ENCODE measurements around the gene KLHL21. TPM values are rescaled to one million over a fixed set of nuclear protein-coding genes. Genes with fewer than 3 reads are reported as not detected.

KLHL21 gene
- total and polyA plus RNA-seq, 8 donors = 10.8 to 31.3 (median 16.8) TPM

DNA sequence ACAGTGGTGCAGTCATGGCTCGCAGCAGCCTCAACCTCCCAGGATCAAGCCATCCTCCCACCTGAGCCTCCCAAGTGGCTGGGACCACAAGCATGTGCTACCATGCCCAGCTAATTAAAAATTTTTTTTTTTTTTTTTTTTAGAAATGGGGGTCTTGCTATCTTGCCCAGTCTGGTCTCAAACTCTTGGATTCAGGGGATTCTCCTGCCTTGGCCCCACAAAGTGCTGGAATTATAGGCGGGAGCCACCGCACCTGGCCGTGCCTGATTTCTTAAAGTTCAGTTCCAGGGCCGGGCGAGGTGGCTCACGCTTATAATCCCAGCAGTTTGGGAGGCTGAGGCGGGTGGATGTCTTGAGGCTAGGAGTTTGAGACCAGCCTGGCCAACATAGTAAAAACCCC lies 28.4 kb upstream of the KLHL21 start:
- Histone ChIP-seq H3K27me3 (no peaks in the 10 kb centered on the region), H3K4me3 (no peak overlapping the region), H3K27ac (no peak overlapping the region), H3K4me1 (peaks cover 0 to 9% (median 5%) of the 10 kb centered on the region in 3 donors), H3K36me3 (peaks cover 0 to 24% (median 11%) of the 10 kb centered on the region in 3 donors), H3K9me3 (no peaks in the 10 kb centered on the region)
- FAIRE-seq (no peak), DNase-seq (no peak), ATAC-seq (no peak)
- 94 to 98% methylated on average over 8 of the region's 8 CpGs for WGBS, 2 donors
- TF ChIP-seq CTCF (IDR thresholded peaks at IDR 0.05) = no peak
- intact Hi-C loops (cut with DNase I) = no loop called here

DNA sequence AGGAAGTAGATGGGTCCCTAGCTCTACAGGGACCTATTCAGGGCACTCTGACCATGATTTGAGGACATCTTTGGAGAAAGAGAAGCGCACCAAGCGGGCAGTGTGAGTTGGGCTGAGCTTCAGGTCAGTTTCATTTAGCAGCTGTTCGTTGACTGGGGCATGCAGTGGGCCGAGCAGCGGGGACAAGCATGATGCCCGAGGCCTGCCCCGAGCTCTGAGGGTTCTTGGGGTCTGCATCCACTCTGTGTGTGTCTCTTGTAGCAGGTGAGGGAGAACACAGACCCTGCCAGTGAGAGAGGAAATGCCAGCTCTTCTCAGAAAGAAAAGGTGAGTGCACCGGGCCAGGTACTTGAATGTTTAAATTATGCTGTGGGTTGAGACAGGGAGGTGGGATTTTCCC lies 27.4 kb upstream of the KLHL21 start:
- no peak for TF ChIP-seq CTCF (IDR thresholded peaks at IDR 0.05)
- H3K27ac ChIP-seq = no peak overlapping the region
- intact Hi-C loops (cut with DNase I) = no loop called here
- peaks cover 0 to 21% (median 11%) of the 10 kb centered on the region in 3 donors for H3K36me3 ChIP-seq
- 86 to 93% methylated on average over 8 of the region's 8 CpGs for WGBS, 2 donors
- H3K4me1 ChIP-seq = peaks cover 0 to 7% (median 6%) of the 10 kb centered on the region in 3 donors
- no peaks in the 10 kb centered on the region for H3K27me3 ChIP-seq
- DNase-seq (no peak), ATAC-seq (no peak), FAIRE-seq (no peak)
- no peaks in the 10 kb centered on the region for H3K9me3 ChIP-seq
- H3K4me3 ChIP-seq = no peak overlapping the region

- DNase-seq (no peak), ATAC-seq (no peak), FAIRE-seq (no peak)
- Histone ChIP-seq H3K27me3 (no peaks in the 10 kb centered on the region), H3K27ac (no peak overlapping the region), H3K36me3 (peaks cover 0 to 21% (median 11%) of the 10 kb centered on the region in 3 donors), H3K4me3 (no peak overlapping the region), H3K4me1 (peaks cover 0 to 7% (median 6%) of the 10 kb centered on the region in 3 donors), H3K9me3 (no peaks in the 10 kb centered on the region)
- TF ChIP-seq CTCF (IDR thresholded peaks at IDR 0.05) = no peak
- intact Hi-C loops (cut with DNase I) = no loop called here
- 88 to 97% methylated on average over 6 to 12 of the region's 12 CpGs for WGBS, 2 donors
These were observed 26.4 kb upstream of the KLHL21 start for GRCh38 chr1:6628971-6629479.

- intact Hi-C loops (cut with DNase I) = no loop called here
- no peaks in the 10 kb centered on the region for H3K9me3 ChIP-seq
- H3K27ac ChIP-seq = no peak overlapping the region
- DNase-seq = no peak
- no peak for TF ChIP-seq CTCF (IDR thresholded peaks at IDR 0.05)
- H3K4me3 ChIP-seq = no peak overlapping the region
- WGBS, 2 donors = 93 to 94% methylated on average over 21 of the region's 21 CpGs
- peaks cover 0 to 7% (median 6%) of the 10 kb centered on the region in 3 donors for H3K4me1 ChIP-seq
- FAIRE-seq = no peak
- ATAC-seq = no peak
- no peaks in the 10 kb centered on the region for H3K27me3 ChIP-seq
- H3K36me3 ChIP-seq = peaks cover 0 to 14% (median 8%) of the 10 kb centered on the region in 3 donors
These were observed 25.3 kb upstream of the KLHL21 start for GRCh38 chr1:6627841-6628545.

GRCh38 chr1:6627031-6627430 lies 24.4 kb upstream of the KLHL21 start:
- WGBS, 2 donors = 94 to 95% methylated on average over 9 of the region's 9 CpGs
- ATAC-seq (no peak), FAIRE-seq (no peak), DNase-seq (no peak)
- intact Hi-C loops (cut with DNase I) = no loop called here
- Histone ChIP-seq H3K9me3 (no peaks in the 10 kb centered on the region), H3K4me3 (no peak overlapping the region), H3K4me1 (peaks cover 0 to 7% (median 6%) of the 10 kb centered on the region in 3 donors), H3K27ac (no peak overlapping the region), H3K27me3 (no peaks in the 10 kb centered on the region), H3K36me3 (peaks cover 0 to 11% (median 0%) of the 10 kb centered on the region in 3 donors)
- TF ChIP-seq CTCF (IDR thresholded peaks at IDR 0.05) = no peak
